ENCODE results near the gene MBD2.

DNA sequence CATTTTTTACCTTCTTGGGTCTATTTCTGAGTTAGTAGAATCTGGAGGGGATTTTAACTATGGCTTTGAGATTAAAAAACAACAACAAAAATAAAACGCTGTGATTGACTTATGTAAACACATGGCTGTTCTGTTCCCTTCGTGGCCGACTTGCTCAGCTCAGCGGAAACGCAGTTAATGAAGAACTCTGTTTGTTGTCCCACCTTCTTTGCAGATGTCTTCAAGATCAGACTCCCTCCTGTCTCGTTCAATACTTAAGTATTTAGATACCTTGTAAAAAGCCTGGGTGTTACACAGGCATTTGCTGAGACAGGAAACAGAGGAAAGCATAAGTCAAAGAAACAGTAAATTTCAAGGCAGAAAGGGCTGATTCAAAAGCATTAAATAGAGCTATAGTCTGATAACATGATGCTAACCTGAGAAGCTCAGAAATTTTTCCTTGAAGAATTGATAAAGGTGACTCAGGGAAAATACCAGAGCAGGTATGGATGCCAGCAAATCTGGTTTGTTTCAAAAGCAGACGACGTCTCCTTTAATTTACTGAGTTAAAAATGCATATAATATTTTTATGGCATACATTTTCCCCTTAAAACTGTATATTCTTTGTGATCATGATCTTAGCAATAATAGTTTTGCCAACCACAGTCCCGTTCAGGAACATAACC lies 23.2 kb upstream of the MBD2 start:
- TF ChIP-seq, protein P1, sequence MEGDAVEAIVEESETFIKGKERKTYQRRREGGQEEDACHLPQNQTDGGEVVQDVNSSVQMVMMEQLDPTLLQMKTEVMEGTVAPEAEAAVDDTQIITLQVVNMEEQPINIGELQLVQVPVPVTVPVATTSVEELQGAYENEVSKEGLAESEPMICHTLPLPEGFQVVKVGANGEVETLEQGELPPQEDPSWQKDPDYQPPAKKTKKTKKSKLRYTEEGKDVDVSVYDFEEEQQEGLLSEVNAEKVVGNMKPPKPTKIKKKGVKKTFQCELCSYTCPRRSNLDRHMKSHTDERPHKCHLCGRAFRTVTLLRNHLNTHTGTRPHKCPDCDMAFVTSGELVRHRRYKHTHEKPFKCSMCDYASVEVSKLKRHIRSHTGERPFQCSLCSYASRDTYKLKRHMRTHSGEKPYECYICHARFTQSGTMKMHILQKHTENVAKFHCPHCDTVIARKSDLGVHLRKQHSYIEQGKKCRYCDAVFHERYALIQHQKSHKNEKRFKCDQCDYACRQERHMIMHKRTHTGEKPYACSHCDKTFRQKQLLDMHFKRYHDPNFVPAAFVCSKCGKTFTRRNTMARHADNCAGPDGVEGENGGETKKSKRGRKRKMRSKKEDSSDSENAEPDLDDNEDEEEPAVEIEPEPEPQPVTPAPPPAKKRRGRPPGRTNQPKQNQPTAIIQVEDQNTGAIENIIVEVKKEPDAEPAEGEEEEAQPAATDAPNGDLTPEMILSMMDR (IDR thresholded peaks at IDR 0.05; ENCODE audit: low read depth, low read length, missing input control), result no peak
- TF ChIP-seq, protein P2, sequence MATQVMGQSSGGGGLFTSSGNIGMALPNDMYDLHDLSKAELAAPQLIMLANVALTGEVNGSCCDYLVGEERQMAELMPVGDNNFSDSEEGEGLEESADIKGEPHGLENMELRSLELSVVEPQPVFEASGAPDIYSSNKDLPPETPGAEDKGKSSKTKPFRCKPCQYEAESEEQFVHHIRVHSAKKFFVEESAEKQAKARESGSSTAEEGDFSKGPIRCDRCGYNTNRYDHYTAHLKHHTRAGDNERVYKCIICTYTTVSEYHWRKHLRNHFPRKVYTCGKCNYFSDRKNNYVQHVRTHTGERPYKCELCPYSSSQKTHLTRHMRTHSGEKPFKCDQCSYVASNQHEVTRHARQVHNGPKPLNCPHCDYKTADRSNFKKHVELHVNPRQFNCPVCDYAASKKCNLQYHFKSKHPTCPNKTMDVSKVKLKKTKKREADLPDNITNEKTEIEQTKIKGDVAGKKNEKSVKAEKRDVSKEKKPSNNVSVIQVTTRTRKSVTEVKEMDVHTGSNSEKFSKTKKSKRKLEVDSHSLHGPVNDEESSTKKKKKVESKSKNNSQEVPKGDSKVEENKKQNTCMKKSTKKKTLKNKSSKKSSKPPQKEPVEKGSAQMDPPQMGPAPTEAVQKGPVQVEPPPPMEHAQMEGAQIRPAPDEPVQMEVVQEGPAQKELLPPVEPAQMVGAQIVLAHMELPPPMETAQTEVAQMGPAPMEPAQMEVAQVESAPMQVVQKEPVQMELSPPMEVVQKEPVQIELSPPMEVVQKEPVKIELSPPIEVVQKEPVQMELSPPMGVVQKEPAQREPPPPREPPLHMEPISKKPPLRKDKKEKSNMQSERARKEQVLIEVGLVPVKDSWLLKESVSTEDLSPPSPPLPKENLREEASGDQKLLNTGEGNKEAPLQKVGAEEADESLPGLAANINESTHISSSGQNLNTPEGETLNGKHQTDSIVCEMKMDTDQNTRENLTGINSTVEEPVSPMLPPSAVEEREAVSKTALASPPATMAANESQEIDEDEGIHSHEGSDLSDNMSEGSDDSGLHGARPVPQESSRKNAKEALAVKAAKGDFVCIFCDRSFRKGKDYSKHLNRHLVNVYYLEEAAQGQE (IDR thresholded peaks at IDR 0.05), result no peak
- TF ChIP-seq, protein P3, sequence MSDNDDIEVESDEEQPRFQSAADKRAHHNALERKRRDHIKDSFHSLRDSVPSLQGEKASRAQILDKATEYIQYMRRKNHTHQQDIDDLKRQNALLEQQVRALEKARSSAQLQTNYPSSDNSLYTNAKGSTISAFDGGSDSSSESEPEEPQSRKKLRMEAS (IDR thresholded peaks at IDR 0.05), result no peak
- no peak for TF ChIP-seq TAF1 (conservative IDR thresholded peaks at IDR 0.05)
- no peak for TF ChIP-seq YY1 (IDR thresholded peaks at IDR 0.05)
- TF ChIP-seq GABPA (IDR thresholded peaks at IDR 0.05 in 1 of 2, conservative IDR thresholded peaks at IDR 0.05 in 1 of 2), result no peak
- TF ChIP-seq EGR1 (IDR thresholded peaks at IDR 0.05; ENCODE audit: low read depth in 2 of 2), result no peak
- TF ChIP-seq FOXA1 (IDR thresholded peaks at IDR 0.05), result no peak
- TF ChIP-seq RXRA (IDR thresholded peaks at IDR 0.05), result no peak
- TF ChIP-seq, protein P4, sequence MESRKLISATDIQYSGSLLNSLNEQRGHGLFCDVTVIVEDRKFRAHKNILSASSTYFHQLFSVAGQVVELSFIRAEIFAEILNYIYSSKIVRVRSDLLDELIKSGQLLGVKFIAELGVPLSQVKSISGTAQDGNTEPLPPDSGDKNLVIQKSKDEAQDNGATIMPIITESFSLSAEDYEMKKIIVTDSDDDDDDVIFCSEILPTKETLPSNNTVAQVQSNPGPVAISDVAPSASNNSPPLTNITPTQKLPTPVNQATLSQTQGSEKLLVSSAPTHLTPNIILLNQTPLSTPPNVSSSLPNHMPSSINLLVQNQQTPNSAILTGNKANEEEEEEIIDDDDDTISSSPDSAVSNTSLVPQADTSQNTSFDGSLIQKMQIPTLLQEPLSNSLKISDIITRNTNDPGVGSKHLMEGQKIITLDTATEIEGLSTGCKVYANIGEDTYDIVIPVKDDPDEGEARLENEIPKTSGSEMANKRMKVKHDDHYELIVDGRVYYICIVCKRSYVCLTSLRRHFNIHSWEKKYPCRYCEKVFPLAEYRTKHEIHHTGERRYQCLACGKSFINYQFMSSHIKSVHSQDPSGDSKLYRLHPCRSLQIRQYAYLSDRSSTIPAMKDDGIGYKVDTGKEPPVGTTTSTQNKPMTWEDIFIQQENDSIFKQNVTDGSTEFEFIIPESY (IDR thresholded peaks at IDR 0.05), result no peak
- no peak for TF ChIP-seq JUND (IDR thresholded peaks at IDR 0.05)
- no peak for TF ChIP-seq SP1 (IDR thresholded peaks at IDR 0.05)
- no peak for TF ChIP-seq HNF4G (IDR thresholded peaks at IDR 0.05)
- TF ChIP-seq, protein P5, sequence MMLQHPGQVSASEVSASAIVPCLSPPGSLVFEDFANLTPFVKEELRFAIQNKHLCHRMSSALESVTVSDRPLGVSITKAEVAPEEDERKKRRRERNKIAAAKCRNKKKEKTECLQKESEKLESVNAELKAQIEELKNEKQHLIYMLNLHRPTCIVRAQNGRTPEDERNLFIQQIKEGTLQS (IDR thresholded peaks at IDR 0.05), result no peak

Measured in liver (tissue), 3 donors.